ENCODE data around the gene ADAMTS7. TPM values are rescaled to one million over a fixed set of nuclear protein-coding genes. Genes with fewer than 3 reads are reported as not detected.

Gene ADAMTS7, protein sequence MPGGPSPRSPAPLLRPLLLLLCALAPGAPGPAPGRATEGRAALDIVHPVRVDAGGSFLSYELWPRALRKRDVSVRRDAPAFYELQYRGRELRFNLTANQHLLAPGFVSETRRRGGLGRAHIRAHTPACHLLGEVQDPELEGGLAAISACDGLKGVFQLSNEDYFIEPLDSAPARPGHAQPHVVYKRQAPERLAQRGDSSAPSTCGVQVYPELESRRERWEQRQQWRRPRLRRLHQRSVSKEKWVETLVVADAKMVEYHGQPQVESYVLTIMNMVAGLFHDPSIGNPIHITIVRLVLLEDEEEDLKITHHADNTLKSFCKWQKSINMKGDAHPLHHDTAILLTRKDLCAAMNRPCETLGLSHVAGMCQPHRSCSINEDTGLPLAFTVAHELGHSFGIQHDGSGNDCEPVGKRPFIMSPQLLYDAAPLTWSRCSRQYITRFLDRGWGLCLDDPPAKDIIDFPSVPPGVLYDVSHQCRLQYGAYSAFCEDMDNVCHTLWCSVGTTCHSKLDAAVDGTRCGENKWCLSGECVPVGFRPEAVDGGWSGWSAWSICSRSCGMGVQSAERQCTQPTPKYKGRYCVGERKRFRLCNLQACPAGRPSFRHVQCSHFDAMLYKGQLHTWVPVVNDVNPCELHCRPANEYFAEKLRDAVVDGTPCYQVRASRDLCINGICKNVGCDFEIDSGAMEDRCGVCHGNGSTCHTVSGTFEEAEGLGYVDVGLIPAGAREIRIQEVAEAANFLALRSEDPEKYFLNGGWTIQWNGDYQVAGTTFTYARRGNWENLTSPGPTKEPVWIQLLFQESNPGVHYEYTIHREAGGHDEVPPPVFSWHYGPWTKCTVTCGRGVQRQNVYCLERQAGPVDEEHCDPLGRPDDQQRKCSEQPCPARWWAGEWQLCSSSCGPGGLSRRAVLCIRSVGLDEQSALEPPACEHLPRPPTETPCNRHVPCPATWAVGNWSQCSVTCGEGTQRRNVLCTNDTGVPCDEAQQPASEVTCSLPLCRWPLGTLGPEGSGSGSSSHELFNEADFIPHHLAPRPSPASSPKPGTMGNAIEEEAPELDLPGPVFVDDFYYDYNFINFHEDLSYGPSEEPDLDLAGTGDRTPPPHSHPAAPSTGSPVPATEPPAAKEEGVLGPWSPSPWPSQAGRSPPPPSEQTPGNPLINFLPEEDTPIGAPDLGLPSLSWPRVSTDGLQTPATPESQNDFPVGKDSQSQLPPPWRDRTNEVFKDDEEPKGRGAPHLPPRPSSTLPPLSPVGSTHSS (N-terminal part only)
- total RNA-seq = 11.7 and 13.6 TPM in 2 replicates

DNA sequence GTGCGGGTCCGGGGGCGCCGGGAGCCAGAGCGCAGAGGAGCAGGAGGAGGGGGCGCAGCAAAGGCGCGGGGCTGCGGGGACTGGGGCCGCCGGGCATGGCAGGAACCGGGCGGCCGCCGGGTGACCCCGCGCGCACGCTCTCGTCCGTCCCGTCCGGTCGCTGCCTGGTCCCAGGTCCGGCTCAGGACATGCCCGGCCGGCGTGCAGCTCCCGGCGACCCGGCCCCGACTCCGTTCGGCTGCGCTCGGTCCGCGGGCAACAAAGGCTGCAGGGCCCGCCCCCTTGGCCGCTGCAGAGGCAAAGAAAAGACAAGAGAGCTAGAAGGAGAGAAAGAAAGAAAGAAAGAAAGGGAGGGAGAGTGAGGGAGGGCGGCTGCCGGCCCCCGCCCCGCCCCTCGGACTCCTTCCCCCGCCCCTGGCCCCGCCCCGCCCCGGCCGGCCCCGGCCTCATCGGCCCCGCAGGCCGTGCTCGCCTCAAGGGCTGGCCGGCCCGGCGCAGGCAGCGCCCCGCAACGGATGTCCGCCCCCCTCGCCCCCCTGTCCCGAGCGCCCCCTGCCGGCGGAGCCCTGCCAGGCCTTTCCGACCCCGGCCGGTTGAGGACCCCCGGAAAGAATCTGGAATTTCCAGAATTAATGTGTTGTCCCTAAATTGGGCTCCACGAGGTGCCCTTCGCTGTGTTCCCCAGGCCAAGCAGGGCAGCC, at the start of gene ADAMTS7:
Gene ADAMTS7 (minus strand): TSS at position 341 of the 701 bp plus-strand sequence. CDS start 244 bp downstream, at position 97.

Small RNA genes lying within 50 kb of the gene (small RNA-seq; reads per million reads assigned to genes)
- gene AC022748.3 = not detected

Other genes starting within 250 kb of the ADAMTS7 start
- 0.36 and 1.3 TPM in 2 replicates for gene CHRNA5, start 245.9 kb downstream of the ADAMTS7 start, total RNA-seq
- not detected in 2 replicates for gene CHRNA3, start 190.5 kb downstream of the ADAMTS7 start, total RNA-seq
- not detected in 2 replicates for gene CHRNB4, start 170.3 kb downstream of the ADAMTS7 start, total RNA-seq
- 341 and 367 TPM in 2 replicates for gene MORF4L1, start 61.4 kb upstream of the ADAMTS7 start, total RNA-seq
- 1.9 and 3.6 TPM in 2 replicates for gene CTSH, start 133.6 kb upstream of the ADAMTS7 start, total RNA-seq

Measured in hair follicle dermal papilla cell (primary cell).